ENCODE measurements around the gene ASTN2.

Gene ASTN2

DNA sequence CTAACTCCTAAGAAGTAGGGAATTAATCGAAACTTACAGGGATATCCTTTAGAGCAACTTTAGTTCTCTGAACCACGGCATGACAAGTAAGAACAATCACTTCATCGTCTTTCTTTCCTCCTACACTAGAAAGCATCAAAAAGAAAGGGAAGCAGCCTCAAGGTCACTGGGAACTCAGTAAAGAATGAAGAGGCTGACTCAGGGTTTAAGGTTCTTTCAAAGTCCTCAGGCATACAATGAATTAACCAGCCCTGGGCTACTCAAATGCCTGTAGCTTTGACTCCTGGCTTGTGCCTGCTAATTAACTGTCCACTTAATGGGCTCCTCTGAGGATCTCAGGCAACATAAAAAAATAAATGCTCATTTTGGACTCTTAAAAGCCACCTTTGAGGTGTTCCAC is 625.8 kb downstream of the ASTN2 start:
- DNase-seq, result no peak

DNA sequence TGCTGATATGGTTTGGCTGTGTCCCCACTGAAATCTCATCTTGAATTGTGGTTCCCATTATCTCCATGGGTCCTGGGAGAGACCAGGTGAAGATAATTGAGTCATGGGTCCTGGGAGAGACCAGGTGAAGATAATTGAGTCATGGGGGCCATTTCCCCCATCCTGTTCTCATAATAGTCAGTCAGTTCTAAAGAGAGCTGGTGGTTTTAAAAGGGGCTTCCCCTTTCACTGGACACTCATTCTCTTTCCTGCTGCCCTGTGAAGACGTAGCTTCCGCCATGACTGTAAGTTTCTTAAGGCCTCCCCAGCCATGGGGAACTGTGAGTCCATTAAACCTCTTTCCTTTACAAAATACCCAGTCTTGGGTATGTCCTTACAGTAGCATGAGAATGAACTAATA is 628.1 kb downstream of the ASTN2 start:
- DNase-seq, result no peak

DNA sequence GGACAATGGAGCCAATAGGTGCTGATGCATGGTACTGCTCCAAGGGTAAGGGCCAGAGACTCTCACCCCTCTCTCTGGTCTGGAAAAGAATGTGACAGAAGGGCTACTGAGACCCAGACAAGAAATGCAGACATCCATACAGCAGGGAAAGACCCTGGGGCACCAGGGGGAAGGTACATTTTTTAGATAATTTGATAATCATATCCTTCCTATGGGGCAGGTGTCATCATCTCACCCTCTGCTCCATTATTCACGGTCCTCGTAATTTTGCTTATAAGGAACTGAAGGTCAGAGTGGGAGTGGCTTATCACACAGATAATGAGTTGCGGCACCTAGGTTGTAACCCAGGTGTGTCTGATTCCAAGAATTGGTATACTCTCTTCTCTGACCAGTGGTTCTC is 637.7 kb downstream of the ASTN2 start:
- no peak for DNase-seq

DNA sequence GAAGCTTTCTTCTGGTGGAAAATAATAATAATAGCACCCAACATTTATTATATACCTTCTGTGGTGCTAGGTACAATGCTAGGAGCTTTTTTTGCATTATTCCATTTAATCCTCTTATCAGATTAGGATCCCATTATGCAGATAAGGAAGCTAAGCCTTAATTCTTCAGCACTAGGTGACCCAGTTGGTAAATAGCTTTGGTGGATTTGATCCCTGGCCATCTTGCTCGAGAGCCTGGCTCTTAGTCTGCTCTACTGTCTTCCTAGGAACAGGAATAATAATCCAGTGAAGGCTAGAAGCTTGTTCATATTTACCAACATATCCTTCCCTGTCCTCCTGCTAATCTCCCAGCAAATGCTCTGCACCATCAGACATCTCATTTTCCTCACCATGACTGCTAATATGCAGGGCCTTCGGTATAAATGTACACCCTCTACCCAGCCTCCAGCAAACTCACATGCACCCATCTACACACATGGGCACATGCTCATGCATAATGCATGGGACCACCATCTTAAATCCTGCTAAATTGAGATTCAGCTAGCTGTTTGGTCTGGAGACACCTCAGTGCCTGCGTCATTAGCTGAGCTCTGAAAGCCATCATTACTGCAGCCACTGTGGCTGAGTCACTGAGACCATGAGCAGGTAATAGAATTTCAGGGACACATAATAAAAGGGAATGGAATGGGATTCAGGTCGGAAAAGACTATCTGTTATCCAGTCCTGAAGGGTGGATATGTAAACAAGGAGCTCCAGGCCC is 640.3 kb downstream of the ASTN2 start:
- DNase-seq, result no peak

DNA sequence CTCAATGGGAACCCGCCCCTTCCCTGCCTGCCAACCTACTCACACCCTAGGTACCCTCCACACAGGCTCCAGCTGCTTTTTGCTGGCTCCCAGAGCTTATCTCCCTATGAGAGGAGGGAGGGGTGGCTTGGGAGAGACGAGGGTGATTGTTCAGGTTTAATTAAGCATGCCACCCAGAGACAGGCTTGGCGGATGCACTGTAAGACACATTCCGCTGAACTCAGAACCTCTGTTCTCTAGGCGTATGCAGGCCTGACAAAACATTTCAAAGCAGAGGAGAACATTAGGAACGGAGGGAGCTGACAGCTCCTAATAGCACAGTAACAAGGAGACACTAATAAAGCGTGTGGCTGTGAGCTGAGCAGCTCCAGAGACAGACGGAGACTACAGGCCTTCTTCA is 647.6 kb downstream of the ASTN2 start:
- no peak for DNase-seq

DNA sequence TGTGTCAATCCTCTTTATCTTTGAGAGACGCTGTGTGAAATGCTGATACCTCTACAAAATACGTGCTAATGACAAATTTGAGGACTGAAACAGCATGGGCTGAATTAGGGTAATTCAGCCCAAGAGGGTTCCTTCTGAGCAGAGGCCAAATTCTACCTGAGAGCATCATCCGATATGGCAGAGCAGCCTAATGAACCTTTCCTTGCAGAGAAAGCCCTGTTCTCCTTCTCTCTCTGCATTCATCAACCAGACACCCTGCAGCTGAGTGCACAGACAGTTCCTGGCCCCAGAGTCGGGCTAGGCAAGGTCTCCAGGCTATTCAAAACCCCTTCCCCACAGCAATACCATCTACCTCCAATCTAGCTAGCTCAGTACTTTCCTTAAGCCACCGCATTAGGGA is 649.8 kb downstream of the ASTN2 start:
- no peak for DNase-seq

DNA sequence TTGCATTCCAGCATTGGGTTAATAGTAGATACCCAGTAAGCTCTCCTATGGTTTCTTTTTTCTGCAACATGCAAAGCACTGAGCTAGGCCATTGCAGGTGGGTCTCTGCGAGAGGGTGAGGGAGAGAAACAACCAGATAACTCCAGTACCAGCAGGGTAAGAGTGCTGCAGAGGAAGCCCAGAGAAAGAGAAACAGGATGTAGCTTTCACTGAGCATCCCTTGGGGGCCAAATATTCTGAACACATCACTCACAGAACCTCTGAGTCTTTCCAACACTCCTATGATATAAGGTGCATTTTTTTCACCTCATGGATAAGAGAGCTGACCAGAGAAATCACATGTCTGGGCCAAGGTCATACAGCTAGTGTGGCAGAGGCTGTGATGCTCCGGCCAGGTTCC is 651.1 kb downstream of the ASTN2 start:
- DNase-seq, result no peak

DNA sequence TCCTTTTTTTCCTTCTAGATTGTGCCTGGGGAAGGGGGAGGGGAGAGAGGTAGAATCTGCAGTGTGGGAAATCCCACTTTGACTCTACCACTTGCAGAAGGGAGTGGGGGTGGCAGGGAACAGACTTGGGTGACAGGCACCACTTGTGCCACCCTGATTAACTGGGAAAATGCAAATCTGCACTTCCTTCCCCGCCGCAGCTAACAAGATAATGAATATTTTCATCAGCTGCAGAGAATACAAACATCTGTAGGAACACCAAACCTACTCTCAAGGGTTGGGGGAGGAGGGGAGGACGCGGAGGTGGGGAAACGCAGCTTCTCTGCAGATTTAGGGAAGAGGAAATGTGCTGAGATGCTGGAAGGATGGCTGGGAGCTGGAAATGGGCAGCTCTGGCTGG is 654.2 kb downstream of the ASTN2 start:
- DNase-seq, result no peak

DNA sequence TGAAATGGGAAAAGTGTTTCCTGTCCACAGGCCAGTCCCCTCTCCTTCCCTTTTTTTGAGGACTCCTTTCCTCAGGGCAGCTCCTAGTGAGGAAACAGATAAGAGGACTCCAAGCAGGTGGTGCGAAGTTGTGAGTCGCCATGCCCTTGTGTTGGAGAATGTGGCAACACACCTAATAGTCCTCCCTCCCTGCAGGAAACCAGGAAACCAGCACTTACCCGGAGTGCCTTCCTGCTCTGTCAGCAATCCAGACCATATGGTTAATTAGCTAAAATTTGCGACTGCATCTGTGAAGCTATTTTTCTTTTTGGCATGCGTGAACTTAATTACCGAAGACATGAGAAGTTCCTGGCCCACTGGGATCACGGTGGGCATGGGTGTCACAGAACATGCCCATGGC is 657.8 kb downstream of the ASTN2 start:
- no peak for DNase-seq

DNA sequence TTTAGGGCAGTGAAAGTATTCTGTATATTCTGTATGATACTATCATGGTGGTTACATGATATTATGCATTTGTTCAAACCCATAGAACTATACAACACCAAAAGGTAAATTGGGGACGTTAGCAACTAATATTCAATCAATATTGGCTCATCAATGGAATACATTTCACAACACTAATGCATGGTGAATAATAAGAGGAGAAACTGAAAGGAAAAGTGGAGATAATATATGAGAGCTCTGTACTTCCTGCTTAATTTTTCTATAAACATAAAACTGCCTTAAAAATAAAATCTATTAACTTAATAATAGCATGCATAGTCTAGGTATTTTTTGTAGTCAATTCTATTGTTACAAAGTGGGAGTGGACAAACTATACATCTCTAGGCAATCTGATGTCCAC is 661.5 kb downstream of the ASTN2 start:
- DNase-seq, result no peak

DNA sequence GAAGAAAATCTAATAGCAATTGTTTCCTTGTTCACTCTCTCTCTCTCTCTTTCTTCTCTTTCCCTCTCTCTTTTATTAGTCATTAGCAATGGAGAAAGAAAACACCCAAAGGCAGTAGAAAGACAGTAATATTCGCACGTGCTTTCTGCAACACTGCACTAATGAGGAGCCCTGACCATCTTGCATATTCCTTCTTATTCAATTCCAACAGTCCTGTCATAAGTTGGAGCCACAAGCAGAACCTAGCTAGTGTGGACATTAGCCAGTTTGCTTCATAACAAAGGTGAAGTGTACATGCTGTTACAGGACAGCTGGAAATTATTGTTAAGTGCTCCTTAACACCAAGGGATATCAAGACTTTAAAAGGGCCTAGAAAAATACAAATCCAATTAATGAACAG is 664.3 kb downstream of the ASTN2 start:
- DNase-seq, result no peak

DNA sequence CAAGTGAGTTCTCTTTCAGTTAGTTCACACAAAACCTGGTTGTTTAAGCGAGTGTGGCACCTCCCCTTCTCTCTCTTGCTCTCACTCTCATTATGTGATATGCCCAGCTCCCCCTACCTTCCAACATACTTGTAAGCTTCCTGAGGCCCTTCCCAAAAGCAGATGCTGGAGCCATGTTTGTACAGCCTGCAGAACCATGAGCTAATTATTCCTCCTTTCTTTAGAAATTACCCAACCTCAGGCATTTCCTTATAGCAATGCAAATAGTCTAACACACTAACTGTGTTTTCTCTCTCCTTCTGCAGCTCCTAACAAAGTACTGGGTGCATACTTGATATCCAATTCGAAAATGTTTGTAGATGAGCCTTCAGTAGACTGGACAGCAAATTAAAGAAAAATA is 665.1 kb downstream of the ASTN2 start:
- no peak for DNase-seq

DNA sequence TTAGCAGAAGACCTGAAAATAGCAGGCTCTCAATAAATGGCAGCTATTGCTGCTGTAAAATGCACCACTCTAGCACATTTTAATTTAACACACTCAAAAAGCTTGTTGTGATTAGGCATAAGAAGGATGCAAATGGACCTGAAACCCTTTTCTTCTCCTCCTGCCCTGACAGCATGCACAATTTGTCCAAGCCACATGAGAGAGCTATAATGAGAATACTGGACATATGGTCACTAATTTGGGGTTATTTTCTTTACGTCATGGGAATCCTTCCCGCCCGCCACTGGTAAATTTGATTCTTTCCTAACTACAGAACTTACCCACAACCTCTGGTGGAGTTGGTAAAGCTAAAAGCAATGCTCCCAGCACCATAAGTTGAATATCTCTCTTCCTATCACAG is 665.7 kb downstream of the ASTN2 start:
- DNase-seq, result no peak

DNA sequence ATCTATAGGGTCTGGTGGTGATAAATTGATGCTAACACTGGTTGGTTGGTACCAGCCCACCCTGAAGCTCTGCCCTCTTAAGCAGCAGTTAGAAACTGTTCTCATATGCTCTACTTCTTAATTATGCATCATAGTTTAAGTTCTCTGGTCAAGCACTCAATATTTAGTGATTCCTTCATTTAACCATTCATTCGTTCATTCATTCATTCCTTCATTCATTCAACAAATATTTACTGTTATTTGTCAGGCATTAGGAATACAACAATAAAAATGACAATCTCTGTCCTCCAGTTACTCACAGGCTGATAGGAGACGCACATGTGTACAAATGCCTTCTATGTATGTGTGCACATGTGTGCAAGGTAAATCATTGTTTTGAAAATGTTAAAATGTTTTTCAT is 673.1 kb downstream of the ASTN2 start:
- DNase-seq, result no peak

DNA sequence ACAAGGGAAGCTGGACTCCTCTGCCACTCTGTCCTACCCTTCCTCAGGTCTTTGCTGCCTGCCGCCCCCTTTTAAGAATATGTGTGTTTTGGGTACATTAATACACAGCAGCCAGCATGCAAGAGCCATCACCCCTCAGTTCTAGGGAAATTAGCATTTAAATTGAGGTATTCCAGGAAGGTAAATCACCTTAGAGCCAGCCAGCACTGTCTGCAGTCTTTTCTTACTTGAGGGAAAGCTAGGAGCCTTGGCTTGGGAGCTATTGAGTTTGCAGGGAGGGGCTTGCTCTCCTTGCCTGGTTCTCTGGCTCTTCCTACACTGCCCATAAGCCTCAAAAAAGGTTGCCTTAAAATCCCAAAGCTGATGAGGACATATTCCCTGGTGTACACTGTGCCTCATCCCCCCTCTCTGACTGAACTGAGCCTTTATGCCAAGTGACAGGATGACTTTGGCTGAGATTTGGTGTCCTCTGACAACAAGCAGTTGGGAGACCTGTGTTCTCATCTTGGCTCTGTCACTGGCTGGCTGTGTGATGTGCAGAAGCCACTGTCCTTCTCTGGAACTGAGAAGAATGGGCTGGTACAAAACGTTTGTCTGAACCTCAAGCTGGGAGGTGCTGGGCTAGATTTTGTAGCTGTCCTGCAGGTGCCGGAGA is 673.6 kb downstream of the ASTN2 start:
- no peak for DNase-seq

DNA sequence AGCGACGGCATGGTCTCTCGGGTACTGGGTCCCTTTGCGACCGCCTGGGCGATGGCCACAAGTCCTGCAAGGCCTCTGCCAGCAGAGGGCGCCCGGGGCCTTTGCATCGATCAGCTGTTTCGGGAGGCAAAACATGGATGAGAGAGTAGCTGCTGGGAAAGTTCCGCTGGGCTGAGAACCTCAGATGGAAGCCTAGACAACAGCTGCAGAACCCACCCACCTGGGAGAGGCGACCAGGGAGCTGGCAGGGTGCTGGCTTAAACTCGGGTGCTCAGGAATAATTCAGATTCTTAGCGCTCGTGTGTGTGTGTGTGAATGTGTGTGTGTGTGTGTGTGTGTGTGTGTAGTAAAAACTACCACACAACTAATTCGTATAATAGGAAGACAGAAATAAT is 677.7 kb downstream of the ASTN2 start:
- peak; percentile 33 to 85 for DNase-seq

DNA sequence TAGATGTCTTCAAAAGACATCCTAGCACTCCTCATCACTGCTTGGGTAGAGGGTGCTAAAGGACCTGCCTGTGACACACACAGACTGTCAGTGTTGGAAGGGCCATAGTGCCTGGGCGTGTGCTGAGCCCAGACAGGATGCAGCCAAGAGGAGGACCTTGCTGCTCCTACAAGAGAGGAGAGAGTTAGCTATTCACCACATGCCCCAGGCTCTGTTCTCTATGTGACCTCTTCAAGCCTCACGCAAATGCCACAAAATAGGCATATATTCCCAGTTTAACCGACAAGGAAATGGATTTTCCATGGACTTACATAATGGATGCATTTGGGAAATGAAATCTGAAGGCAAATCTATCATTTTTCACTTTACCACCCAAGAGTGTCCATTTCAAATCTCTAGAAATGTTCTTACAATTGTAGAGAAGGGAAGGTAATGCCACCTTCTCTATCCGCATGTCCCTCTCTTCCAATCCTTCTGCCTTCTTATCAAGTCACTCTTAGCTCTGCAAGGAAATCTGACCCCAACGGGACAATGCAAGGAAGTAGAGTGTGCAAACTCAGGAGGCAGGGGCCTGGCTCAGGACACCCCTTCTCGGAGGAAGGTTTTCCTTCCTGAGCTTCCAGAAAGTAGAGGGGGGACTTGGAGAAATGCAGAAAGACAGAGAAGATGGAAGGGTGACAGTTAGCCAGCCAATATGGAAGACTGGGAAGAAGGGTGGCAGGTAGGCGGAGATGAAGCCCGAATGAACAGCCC is 678.3 kb downstream of the ASTN2 start:
- DNase-seq, result no peak

DNA sequence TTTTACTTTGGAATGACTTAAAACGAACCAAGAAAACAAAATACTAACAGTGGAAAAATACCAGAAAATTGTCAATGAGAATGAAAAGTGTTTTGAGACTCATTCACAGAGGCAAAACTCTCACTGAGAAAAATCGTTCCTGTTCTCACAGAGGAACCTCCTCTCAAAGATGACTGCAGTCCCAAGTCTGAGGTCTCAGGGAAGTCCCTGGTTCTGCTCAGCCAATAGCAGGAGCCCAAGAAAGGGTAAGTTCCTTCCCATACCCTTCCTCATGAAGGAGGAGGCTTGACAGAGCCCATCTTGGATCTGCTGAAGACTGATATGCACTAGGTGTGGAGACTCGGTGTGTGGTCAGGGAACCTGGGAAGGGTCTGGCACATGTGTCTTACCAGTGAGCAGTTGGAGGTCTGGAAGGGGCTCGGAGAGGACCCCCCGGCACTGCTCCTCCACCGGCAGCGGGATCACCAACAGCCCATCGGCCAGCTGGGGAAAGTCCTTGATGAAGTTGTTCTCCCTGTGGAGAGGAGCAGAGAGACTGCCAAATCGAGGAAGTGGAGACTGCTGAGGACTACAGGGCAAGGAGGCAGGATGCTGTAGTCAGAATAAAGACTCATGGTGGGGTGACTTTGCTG is 681.7 kb downstream of the ASTN2 start:
- DNase-seq, result no peak

DNA sequence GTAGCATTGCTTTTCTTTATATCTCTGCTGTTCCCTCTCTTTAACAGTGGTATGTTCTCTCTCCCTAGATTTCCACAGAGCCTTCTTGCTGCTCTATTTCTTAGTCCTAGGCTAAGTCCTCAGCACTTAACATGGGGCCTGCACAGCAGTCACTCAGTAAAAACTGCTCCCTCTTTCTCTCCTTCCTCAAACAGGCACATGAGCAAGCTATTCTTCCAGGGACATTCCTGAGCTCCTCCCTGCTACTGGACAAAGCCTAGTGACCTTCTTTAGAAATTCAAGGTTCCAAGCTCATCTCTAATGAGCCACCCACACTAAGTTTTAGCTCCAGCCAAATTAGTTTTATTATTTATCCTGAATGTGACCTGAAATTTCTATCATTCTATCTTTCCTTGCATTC is 688.3 kb downstream of the ASTN2 start:
- DNase-seq, result no peak

DNA sequence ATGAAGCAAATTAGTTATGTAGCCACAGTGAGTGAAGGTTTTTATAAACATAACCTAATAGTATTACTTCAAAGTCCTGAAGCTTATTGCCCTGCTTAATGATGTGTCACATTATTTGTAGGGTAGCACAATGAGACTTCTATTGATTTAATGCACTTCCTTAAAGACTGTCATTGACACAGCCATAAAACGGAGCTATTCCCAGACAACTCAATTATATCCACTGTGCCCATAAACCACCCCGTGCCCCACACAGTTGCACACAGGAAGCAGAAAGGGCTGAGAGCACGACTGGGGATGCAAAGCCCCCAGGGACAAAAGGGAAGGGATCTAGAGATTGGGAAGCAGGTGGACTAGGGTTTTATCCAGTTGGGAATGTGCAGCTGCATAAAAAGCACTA is 690.7 kb downstream of the ASTN2 start:
- DNase-seq, result no peak

DNA sequence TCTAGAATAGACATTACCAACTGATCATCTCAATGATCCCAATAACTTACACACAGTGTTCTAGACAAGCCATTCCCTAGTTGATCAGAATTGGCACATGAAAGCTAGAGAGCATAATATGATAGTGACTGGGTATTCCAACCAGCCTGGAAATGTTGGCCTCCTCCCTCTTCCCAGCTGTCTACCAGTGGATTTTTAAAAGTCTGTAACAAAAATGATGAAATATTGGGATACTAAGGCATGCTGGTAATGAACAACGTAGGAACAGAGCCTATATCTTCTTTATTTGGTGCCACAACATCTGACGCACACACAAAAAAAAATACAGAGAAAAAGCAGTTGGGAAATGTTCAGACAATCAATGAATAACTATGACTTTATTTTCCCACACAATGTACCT is 692.9 kb downstream of the ASTN2 start:
- no peak for DNase-seq

DNA sequence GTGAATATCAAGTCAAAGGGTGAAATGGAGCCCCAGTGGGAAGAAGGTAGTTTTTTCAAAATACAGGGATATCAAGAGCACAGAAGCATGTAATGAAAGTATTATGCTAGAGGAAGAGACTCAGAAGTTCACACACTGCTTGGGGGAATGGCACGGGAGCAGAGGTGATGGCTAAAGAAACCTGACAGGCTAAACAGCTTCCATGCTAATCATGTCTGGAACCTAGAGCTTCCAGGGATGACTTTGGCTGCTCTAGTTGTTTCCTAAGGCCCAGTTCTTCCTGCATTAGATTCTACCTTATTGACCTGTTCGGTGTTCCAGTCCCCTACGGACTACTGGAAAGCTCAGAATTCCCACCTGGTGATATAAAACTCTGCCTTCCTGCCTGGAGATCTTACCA is 693.4 kb downstream of the ASTN2 start:
- DNase-seq, result no peak

DNA sequence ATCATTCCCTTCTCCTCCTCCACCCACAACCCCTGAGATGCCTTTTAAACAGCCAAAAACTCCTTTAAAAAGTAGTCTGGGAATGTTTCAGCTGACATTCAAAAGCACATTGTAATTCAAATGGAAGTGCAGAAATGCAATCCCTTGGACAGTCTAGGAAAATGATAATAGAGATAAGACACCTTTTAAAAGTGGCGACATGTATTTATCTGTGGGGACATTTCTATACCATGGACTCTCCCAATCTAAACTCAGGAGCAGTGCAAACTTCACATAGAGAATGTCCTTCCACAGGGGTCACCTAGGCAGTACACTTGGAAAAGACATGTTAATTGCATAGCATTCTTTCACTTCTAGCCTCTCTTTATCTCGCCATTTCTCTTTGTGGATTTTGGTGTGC is 694.7 kb downstream of the ASTN2 start:
- no peak for DNase-seq

DNA sequence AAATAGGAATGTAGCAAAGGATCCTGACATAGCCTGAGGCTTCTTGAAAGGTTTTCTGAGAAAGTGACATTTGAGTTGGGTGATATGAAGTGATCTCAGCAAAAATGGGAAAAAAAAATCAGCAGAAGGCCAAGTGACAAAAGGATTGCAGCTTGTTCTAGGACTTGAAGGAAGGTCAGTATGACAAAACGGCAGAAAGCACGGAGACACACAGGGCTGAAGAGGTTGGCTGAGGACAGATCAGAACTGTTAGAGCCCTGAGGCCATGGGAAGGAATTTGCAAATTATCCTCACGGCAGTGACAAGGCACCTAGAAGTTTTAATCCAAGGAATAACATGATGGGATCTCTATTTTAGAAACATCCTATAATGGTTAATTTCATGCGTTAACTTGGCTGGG is 696.7 kb downstream of the ASTN2 start:
- DNase-seq, result no peak
